HepG2 (cell line): ENCODE data around the gene MTO1. TPM values are rescaled to one million over a fixed set of nuclear protein-coding genes. Genes with fewer than 3 reads are reported as not detected.

ENCODE experiments used
- CC2D1A ChIP-seq: sonication (generic); formaldehyde crosslinking; IDR thresholded peaks from 2 replicates; pipeline ENCODE4 v1.8.1; 2023; ENCODE audit warnings: mild to moderate bottlenecking, missing genetic modification reagents
- FLYWCH1 ChIP-seq: sonication (generic); formaldehyde crosslinking; IDR thresholded peaks from 2 replicates; pipeline ENCODE4 v1.8.1; 2023; ENCODE audit warnings: mild to moderate bottlenecking, missing genetic modification reagents
- FOXK2 ChIP-seq: fragments of 450-650 bp; IDR thresholded peaks from 2 replicates; pipeline ENCODE4 v1.6.1; 2016
- GTF2F1 ChIP-seq: fragments of 150-350 bp; IDR thresholded peaks from 2 replicates; pipeline ENCODE4 v1.6.1; 2014; ENCODE audit warnings: low read length
- KDM5B ChIP-seq: sonication (generic); formaldehyde crosslinking; IDR thresholded peaks from 2 replicates; pipeline ENCODE4 v1.4.0; 2020; ENCODE audit warnings: missing genetic modification reagents, mild to moderate bottlenecking, borderline replicate concordance
- KLF15 ChIP-seq: sonication (generic); formaldehyde crosslinking; IDR thresholded peaks from 2 replicates; pipeline ENCODE4 v1.8.1; 2023; ENCODE audit warnings: borderline replicate concordance, mild to moderate bottlenecking, inconsistent platforms, missing genetic modification reagents, mixed read lengths
- MATR3 ChIP-seq: sonication (generic); formaldehyde crosslinking; IDR thresholded peaks from 2 replicates; pipeline ENCODE4 v1.4.0; 2020; ENCODE audit warnings: missing genetic modification reagents
- MEIS1 ChIP-seq: sonication (generic); formaldehyde crosslinking; IDR thresholded peaks from 2 replicates; pipeline ENCODE4 v1.9.0; 2021; ENCODE audit warnings: mild to moderate bottlenecking, missing genetic modification reagents, moderate library complexity, borderline replicate concordance
- PHB2 ChIP-seq: fragments of 450-650 bp; IDR thresholded peaks from 2 replicates; pipeline ENCODE4 v1.6.1; 2018; ENCODE audit not compliant: partially characterized antibody
- RARA ChIP-seq: IDR thresholded peaks from 2 replicates; pipeline ENCODE4 v1.6.1; 2016; ENCODE audit warnings: missing genetic modification reagents, missing compliant biosample characterization
- SIN3B ChIP-seq: fragments of 150-350 bp; IDR thresholded peaks from 2 replicates; pipeline ENCODE4 v1.6.1; 2014; ENCODE audit warnings: low read length
- SKI ChIP-seq: fragments of 450-650 bp; IDR thresholded peaks from one replicate; pipeline ENCODE4 v1.6.1; 2018; ENCODE audit warnings: mild to moderate bottlenecking; ENCODE audit not compliant: partially characterized antibody
- SOX13 ChIP-seq, 3 experiments: fragments of 450-650 bp in 1 of 3; sonication (generic) in 1 of 3; formaldehyde crosslinking in 1 of 3; IDR thresholded peaks in 2 of 3; conservative IDR thresholded peaks in 1 of 3; 2 replicates each; pipeline versions ENCODE4 v1.5.0 to v1.6.1; 2016 to 2020; ENCODE audit warnings: antibody characterized with exemption in 1 of 3, mild to moderate bottlenecking in 1 of 3, missing compliant biosample characterization in 1 of 3, missing genetic modification reagents in 1 of 3, moderate library complexity in 1 of 3
- TBX2 ChIP-seq: sonication (generic); formaldehyde crosslinking; IDR thresholded peaks from 2 replicates; pipeline ENCODE4 v1.5.0; 2020; ENCODE audit warnings: missing genetic modification reagents, mild to moderate bottlenecking, borderline replicate concordance
- ZC3H13 ChIP-seq: sonication (generic); formaldehyde crosslinking; IDR thresholded peaks from 2 replicates; pipeline ENCODE4 v1.8.1; 2023; ENCODE audit warnings: mild to moderate bottlenecking, missing genetic modification reagents, moderate library complexity
- ZFP41 ChIP-seq: sonication (generic); formaldehyde crosslinking; IDR thresholded peaks from 2 replicates; pipeline ENCODE4 v1.4.0; 2020; ENCODE audit warnings: mild to moderate bottlenecking, missing genetic modification reagents, borderline replicate concordance
- ZFP62 ChIP-seq: sonication (generic); formaldehyde crosslinking; IDR thresholded peaks from 2 replicates; pipeline ENCODE4 v1.4.0; 2020; ENCODE audit warnings: missing genetic modification reagents
- ZFYVE20 ChIP-seq: sonication (generic); formaldehyde crosslinking; IDR thresholded peaks from 2 replicates; pipeline ENCODE4 v1.8.0; 2023; ENCODE audit warnings: low read depth, mild to moderate bottlenecking, moderate library complexity, missing genetic modification reagents, borderline replicate concordance
- ZNF10 ChIP-seq: sonication (generic); formaldehyde crosslinking; IDR thresholded peaks from 2 replicates; pipeline ENCODE4 v1.4.0; 2020; ENCODE audit warnings: mild to moderate bottlenecking, low read depth, missing genetic modification reagents, borderline replicate concordance
- ZNF12 ChIP-seq: sonication (generic); formaldehyde crosslinking; IDR thresholded peaks from 2 replicates; pipeline ENCODE4 v1.5.0; 2020; ENCODE audit warnings: missing genetic modification reagents
- ZNF234 ChIP-seq: sonication (generic); formaldehyde crosslinking; conservative IDR thresholded peaks from 2 replicates; pipeline ENCODE4 v1.5.1; 2020; ENCODE audit warnings: mild to moderate bottlenecking, missing genetic modification reagents
- ZNF264 ChIP-seq: sonication (generic); formaldehyde crosslinking; IDR thresholded peaks from 2 replicates; pipeline ENCODE4 v1.4.0; 2020; ENCODE audit warnings: missing genetic modification reagents
- ZNF432 ChIP-seq: sonication (generic); formaldehyde crosslinking; IDR thresholded peaks from 2 replicates; pipeline ENCODE4 v1.5.0; 2020; ENCODE audit warnings: missing genetic modification reagents, mild to moderate bottlenecking, borderline replicate concordance
- ZNF670 ChIP-seq: sonication (generic); formaldehyde crosslinking; IDR thresholded peaks from 2 replicates; pipeline ENCODE4 v1.8.0; 2022; ENCODE audit warnings: mild to moderate bottlenecking, missing genetic modification reagents, borderline replicate concordance
- ZNF841 ChIP-seq: sonication (generic); formaldehyde crosslinking; IDR thresholded peaks from 2 replicates; pipeline ENCODE4 v1.8.1; 2023; ENCODE audit warnings: missing genetic modification reagents, borderline replicate concordance
- polyA plus RNA-seq, 8 experiments: library from polyadenylated mRNA; depleted of rRNA in 3 of 8; stranded (reverse) in 7 of 8; unstranded in 1 of 8; fragments of >200 nt; fragmentation: Illumina TruSeq in 4 of 8; extraction: Trizol in 4 of 8; gene quantifications; 2 replicates each; pipeline versions ENCODE4 v1.2.1 to v1.2.3, GENCODE V29; 2011 to 2016; ENCODE audit warnings: low read depth in 4 of 8, missing spikeins in 1 of 8, mixed read lengths in 1 of 8; ENCODE audit not compliant: insufficient read depth in 1 of 8
- total RNA-seq, 5 experiments: library from RNA; depleted of rRNA; stranded (reverse); fragments of >200 nt; fragmentation: Illumina TruSeq; extraction: Trizol; gene quantifications; 2 replicates each; pipeline ENCODE4 v1.2.3, GENCODE V29; 2016; ENCODE audit warnings: low read depth in 1 of 5
- TF ChIP-seq, protein P1 (sequence below): sonication (generic); formaldehyde crosslinking; IDR thresholded peaks from 2 replicates; pipeline ENCODE4 v1.4.0; 2020; ENCODE audit warnings: missing genetic modification reagents
- TF ChIP-seq, protein P2 (sequence below): sonication (generic); formaldehyde crosslinking; IDR thresholded peaks from 2 replicates; pipeline ENCODE4 v1.8.1; 2023; ENCODE audit warnings: mild to moderate bottlenecking, missing genetic modification reagents
- TF ChIP-seq, protein P3 (sequence below): IDR thresholded peaks from 2 replicates; pipeline ENCODE4 v1.6.1; 2016

Gene MTO1
- total and polyA plus RNA-seq, 2 of the 13 experiments (the other 11 are each of a cell fraction or from before 2014, with no cell fraction given) = 21.1 to 45.3 TPM

DNA sequence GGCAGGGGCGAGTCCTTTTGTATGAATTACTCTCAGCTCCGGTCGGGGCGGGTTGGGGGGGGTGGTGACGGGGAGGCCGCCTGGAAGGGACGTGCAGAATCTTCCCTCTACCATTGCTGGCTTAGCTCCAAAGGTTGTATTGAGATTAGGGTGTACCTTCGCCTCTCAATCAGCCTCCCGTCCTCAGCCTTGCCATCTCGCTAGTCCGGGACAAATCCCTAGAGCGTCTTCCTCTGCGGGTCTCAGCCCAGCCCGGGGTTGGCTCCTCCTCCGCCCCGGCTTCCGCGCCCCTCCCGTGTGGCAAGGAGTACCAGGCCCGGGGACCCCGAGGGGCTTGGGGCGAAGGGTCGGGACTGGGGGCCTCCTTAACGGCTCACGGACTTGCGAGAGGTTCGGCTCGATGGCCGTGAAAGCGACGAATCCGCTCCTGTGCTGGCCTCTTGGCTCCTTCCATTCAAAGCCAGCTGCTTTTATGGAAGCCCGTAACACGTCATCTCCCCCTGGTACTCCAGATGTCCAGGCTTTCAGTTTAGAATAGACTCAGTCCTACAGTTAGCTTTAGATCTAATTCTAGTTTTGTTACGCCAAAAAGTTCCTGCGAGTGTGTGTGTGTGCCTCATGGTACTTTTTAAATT is 59.9 kb downstream of the MTO1 start (continued):
- TF ChIP-seq ZNF670 (CRISPR knock-in tag) (0 out of 2 replicates have a peak, but pooled peaks have one; percentile 11), ZFP41 (CRISPR knock-in tag) (peak; percentile 49; the same call in 1 of the 2 replicates), ZNF234 (CRISPR knock-in tag) (no peak), FOXK2 (no peak), SOX13 (IDR thresholded peaks at IDR 0.05) (no peak), SOX13 (CRISPR knock-in tag; conservative IDR thresholded peaks at IDR 0.05 in 1 of 2, IDR thresholded peaks at IDR 0.05 in 1 of 2) (no peak; a peak in 1 of 4 replicates), SKI (no peak), SIN3B (no peak), CC2D1A (no peak), TBX2 (peak; percentile 1; the same call in 1 of the 2 replicates), ZNF432 (no peak), ZFYVE20 (CRISPR knock-in tag) (no peak), ZC3H13 (CRISPR knock-in tag) (peak; percentile 42; the same call in 1 of the 2 replicates), PHB2 (no peak), ZNF10 (CRISPR knock-in tag) (no peak), KDM5B (CRISPR knock-in tag) (no peak), ZNF841 (CRISPR knock-in tag) (no peak), MATR3 (CRISPR knock-in tag) (no peak), RARA (CRISPR knock-in tag) (no peak), GTF2F1 (no peak; the same call in 1 of the 2 replicates), ZNF264 (CRISPR knock-in tag) (no peak), ZNF12 (0 out of 2 replicates have a peak, but pooled peaks have one; percentile 29), KLF15 (CRISPR knock-in tag) (no peak), MEIS1 (no peak), FLYWCH1 (CRISPR knock-in tag) (no peak), ZFP62 (CRISPR knock-in tag) (no peak)
- TF ChIP-seq, protein P1, sequence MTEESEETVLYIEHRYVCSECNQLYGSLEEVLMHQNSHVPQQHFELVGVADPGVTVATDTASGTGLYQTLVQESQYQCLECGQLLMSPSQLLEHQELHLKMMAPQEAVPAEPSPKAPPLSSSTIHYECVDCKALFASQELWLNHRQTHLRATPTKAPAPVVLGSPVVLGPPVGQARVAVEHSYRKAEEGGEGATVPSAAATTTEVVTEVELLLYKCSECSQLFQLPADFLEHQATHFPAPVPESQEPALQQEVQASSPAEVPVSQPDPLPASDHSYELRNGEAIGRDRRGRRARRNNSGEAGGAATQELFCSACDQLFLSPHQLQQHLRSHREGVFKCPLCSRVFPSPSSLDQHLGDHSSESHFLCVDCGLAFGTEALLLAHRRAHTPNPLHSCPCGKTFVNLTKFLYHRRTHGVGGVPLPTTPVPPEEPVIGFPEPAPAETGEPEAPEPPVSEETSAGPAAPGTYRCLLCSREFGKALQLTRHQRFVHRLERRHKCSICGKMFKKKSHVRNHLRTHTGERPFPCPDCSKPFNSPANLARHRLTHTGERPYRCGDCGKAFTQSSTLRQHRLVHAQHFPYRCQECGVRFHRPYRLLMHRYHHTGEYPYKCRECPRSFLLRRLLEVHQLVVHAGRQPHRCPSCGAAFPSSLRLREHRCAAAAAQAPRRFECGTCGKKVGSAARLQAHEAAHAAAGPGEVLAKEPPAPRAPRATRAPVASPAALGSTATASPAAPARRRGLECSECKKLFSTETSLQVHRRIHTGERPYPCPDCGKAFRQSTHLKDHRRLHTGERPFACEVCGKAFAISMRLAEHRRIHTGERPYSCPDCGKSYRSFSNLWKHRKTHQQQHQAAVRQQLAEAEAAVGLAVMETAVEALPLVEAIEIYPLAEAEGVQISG = peak; percentile 98
- TF ChIP-seq, protein P2, sequence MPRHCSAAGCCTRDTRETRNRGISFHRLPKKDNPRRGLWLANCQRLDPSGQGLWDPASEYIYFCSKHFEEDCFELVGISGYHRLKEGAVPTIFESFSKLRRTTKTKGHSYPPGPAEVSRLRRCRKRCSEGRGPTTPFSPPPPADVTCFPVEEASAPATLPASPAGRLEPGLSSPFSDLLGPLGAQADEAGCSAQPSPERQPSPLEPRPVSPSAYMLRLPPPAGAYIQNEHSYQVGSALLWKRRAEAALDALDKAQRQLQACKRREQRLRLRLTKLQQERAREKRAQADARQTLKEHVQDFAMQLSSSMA (CRISPR knock-in tag) = no peak
- TF ChIP-seq, protein P3, sequence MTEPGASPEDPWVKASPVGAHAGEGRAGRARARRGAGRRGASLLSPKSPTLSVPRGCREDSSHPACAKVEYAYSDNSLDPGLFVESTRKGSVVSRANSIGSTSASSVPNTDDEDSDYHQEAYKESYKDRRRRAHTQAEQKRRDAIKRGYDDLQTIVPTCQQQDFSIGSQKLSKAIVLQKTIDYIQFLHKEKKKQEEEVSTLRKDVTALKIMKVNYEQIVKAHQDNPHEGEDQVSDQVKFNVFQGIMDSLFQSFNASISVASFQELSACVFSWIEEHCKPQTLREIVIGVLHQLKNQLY (CRISPR knock-in tag) = 0 out of 2 replicates have a peak, but pooled peaks have one; percentile 3
